Activated T-cell treated with anti-CD3 and anti-CD28 coated beads, Interleukin-2, amount 50 U/mL, for 4 hours (primary cell): ENCODE results near the gene SLBP. TPM values are rescaled to one million over a fixed set of nuclear protein-coding genes. Genes with fewer than 3 reads are reported as not detected.

Experiments used
- ATAC-seq, 2 donors: fragments of 200-7000 bp; cut with Tn5 transposase; one replicate each; pipeline ENCODE4 v1.10.0; 2021
- DNase-seq: peaks from one replicate; pipeline ENCODE4 v3.0.0-alpha.2; 2020
- H3K27me3 Mint-ChIP-seq: one replicate; pipeline ENCODE4 v1.8.0; 2021; ENCODE audit warnings: low read depth, mixed read lengths
- H3K36me3 Mint-ChIP-seq: one replicate; pipeline ENCODE4 v1.8.0; 2022; ENCODE audit warnings: mixed read lengths; ENCODE audit not compliant: insufficient read depth
- H3K4me1 Mint-ChIP-seq: one replicate; pipeline ENCODE4 v1.8.0; 2021; ENCODE audit warnings: low read depth, mixed read lengths
- H3K4me3 Mint-ChIP-seq: one replicate; pipeline ENCODE4 v1.8.0; 2021; ENCODE audit warnings: mild to moderate bottlenecking, moderate library complexity, mixed read lengths
- H3K9me3 Mint-ChIP-seq: one replicate; pipeline ENCODE4 v1.8.0; 2021; ENCODE audit warnings: mixed read lengths
- total RNA-seq, 3 donors: library from RNA; stranded (reverse); gene quantifications; one replicate each; pipeline ENCODE4 v1.2.1, GENCODE V29; 2021

Gene SLBP
- total RNA-seq, 3 donors from 2014 or later, result 131 to 171 (median 147) TPM

GRCh38 chr4:1726146-1726934 lies 14.2 kb upstream of the SLBP start:
- ATAC-seq (peak; percentile 14 to 20), DNase-seq (peak; percentile 92)
- H3K9me3 Mint-ChIP-seq, result no peaks in the 10 kb centered on the region
- H3K36me3 Mint-ChIP-seq, result peaks cover 21% of the 10 kb centered on the region
- peak overlapping the region; percentile 11 for H3K4me3 Mint-ChIP-seq
- H3K27me3 Mint-ChIP-seq, result no peaks in the 10 kb centered on the region
- peaks cover 60% of the 10 kb centered on the region for H3K4me1 Mint-ChIP-seq

GRCh38 chr4:1725521-1725920 lies 13.4 kb upstream of the SLBP start:
- ATAC-seq (no peak), DNase-seq (no peak)
- Mint-ChIP-seq H3K4me3 (peak overlapping the region; percentile 39), H3K27me3 (no peaks in the 10 kb centered on the region), H3K4me1 (peaks cover 58% of the 10 kb centered on the region), H3K9me3 (no peaks in the 10 kb centered on the region), H3K36me3 (peaks cover 17% of the 10 kb centered on the region)

- peak overlapping the region; percentile 89 for H3K4me3 Mint-ChIP-seq
- peaks cover 7% of the 10 kb centered on the region for H3K36me3 Mint-ChIP-seq
- DNase-seq (peak; percentile 32), ATAC-seq (peak; percentile 47 to 49)
- no peaks in the 10 kb centered on the region for H3K9me3 Mint-ChIP-seq
- H3K27me3 Mint-ChIP-seq, result no peaks in the 10 kb centered on the region
- H3K4me1 Mint-ChIP-seq, result peaks cover 61% of the 10 kb centered on the region
Observed at GRCh38 chr4:1723131-1723801, 11.1 kb upstream of the SLBP start.

GRCh38 chr4:1722551-1723118 lies 10.5 kb upstream of the SLBP start:
- no peaks in the 10 kb centered on the region for H3K27me3 Mint-ChIP-seq
- H3K36me3 Mint-ChIP-seq, result peaks cover 4% of the 10 kb centered on the region
- no peak for DNase-seq
- H3K4me1 Mint-ChIP-seq, result peaks cover 61% of the 10 kb centered on the region
- H3K4me3 Mint-ChIP-seq, result peak overlapping the region; percentile 89
- no peaks in the 10 kb centered on the region for H3K9me3 Mint-ChIP-seq
- ATAC-seq, result peak in 1 of 2 donors; percentile 0

GRCh38 chr4:1721666-1722550 lies 9.8 kb upstream of the SLBP start:
- Mint-ChIP-seq H3K4me3 (peak overlapping the region; percentile 89), H3K4me1 (peaks cover 61% of the 10 kb centered on the region), H3K9me3 (no peaks in the 10 kb centered on the region), H3K27me3 (no peaks in the 10 kb centered on the region), H3K36me3 (peaks cover 4% of the 10 kb centered on the region)
- DNase-seq (no peak), ATAC-seq (peak in 1 of 2 donors; percentile 1)

GRCh38 chr4:1721003-1721665 lies 9.0 kb upstream of the SLBP start, which contains the start of the genes TACC3 and TMEM129:
Gene TACC3, plus strand, starts transcription at chr4:1721521. Its CDS starts 1,901 bp downstream, at chr4:1723422.
Gene TMEM129, minus strand, starts transcription at chr4:1721323. Its CDS starts 486 bp downstream, at chr4:1720837.
- ATAC-seq (peak; percentile 81), DNase-seq (peak; percentile 91)
- Mint-ChIP-seq H3K4me3 (peak within 1 kb of the TSS; percentile 91), H3K4me1 (peaks cover 56% of the 10 kb centered on the region), H3K9me3 (no peaks in the 10 kb centered on the region), H3K27me3 (no peaks in the 10 kb centered on the region), H3K36me3 (no peaks in the 10 kb centered on the region)

- ATAC-seq (peak; percentile 11 to 12), DNase-seq (peak; percentile 27)
- Mint-ChIP-seq H3K9me3 (no peaks in the 10 kb centered on the region), H3K4me1 (peaks cover 54% of the 10 kb centered on the region), H3K27me3 (no peaks in the 10 kb centered on the region), H3K36me3 (no peaks in the 10 kb centered on the region), H3K4me3 (peak overlapping the region; percentile 91)
Observed at GRCh38 chr4:1720163-1720983, 8.3 kb upstream of the SLBP start.

GRCh38 chr4:1718095-1718850 lies 6.2 kb upstream of the SLBP start:
- DNase-seq, result no peak
- no peaks in the 10 kb centered on the region for H3K36me3 Mint-ChIP-seq
- H3K4me1 Mint-ChIP-seq, result peaks cover 52% of the 10 kb centered on the region

GRCh38 chr4:1717129-1718094 lies 5.3 kb upstream of the SLBP start:
- no peak for ATAC-seq
- Mint-ChIP-seq H3K9me3 (no peaks in the 10 kb centered on the region), H3K4me3 (no peak overlapping the region), H3K36me3 (no peaks in the 10 kb centered on the region), H3K27me3 (no peaks in the 10 kb centered on the region), H3K4me1 (peaks cover 46% of the 10 kb centered on the region)
- no peak for DNase-seq

More at GRCh38 chr4:1718095-1718850, 6.2 kb upstream of the SLBP start:
- no peaks in the 10 kb centered on the region for H3K27me3 Mint-ChIP-seq
- H3K9me3 Mint-ChIP-seq, result no peaks in the 10 kb centered on the region
- ATAC-seq, result no peak
- H3K4me3 Mint-ChIP-seq, result peak overlapping the region; percentile 91

GRCh38 chr4:1716065-1716945 lies 4.2 kb upstream of the SLBP start:
- no peaks in the 10 kb centered on the region for H3K9me3 Mint-ChIP-seq
- H3K4me3 Mint-ChIP-seq, result no peak overlapping the region
- no peak for ATAC-seq
- peaks cover 41% of the 10 kb centered on the region for H3K4me1 Mint-ChIP-seq
- H3K27me3 Mint-ChIP-seq, result no peaks in the 10 kb centered on the region
- peaks cover 2% of the 10 kb centered on the region for H3K36me3 Mint-ChIP-seq
- DNase-seq, result no peak
